ENCODE results near the gene ENGASE. TPM values are rescaled to one million over a fixed set of nuclear protein-coding genes. Genes with fewer than 3 reads are reported as not detected.

Gene ENGASE
- total and polyA plus RNA-seq, 2 experiments from 2014 or later: 48.8 to 69.8 TPM

- peak in 1 of 2 donors; percentile 93 for DNase-seq (ENCODE audit: low read depth in 1 of 2, low spot score in 1 of 2)
These were observed 38.0 kb upstream of the ENGASE start for GRCh38 chr17:79036596-79036995.

GRCh38 chr17:79038545-79039135 lies 36.0 kb upstream of the ENGASE start:
- H3K4me1 ChIP-seq (ENCODE audit: low read depth): no peaks in the 10 kb centered on the region
- no peaks in the 10 kb centered on the region for H3K9me3 ChIP-seq (ENCODE audit: low read depth)
- no peaks in the 10 kb centered on the region for H3K27me3 ChIP-seq
- no peak overlapping the region for H3K27ac ChIP-seq
- no peaks in the 10 kb centered on the region for H3K36me3 ChIP-seq
- DNase-seq (ENCODE audit: low read depth in 1 of 2, low spot score in 1 of 2): peak in 1 of 2 donors; percentile 99
- H3K4me3 ChIP-seq: no peak overlapping the region
- TF ChIP-seq CTCF (IDR thresholded peaks at IDR 0.05; ENCODE audit: low read depth, low read length): no peak

More at GRCh38 chr17:79036596-79036995, 38.0 kb upstream of the ENGASE start:
- Histone ChIP-seq H3K27me3 (no peaks in the 10 kb centered on the region), H3K36me3 (no peaks in the 10 kb centered on the region), H3K9me3 (ENCODE audit: low read depth) (no peaks in the 10 kb centered on the region), H3K4me3 (no peak overlapping the region), H3K27ac (no peak overlapping the region), H3K4me1 (ENCODE audit: low read depth) (no peaks in the 10 kb centered on the region)
- TF ChIP-seq CTCF (IDR thresholded peaks at IDR 0.05; ENCODE audit: low read depth, low read length): no peak

GRCh38 chr17:79039171-79039570 lies 35.5 kb upstream of the ENGASE start:
- H3K27ac ChIP-seq: no peak overlapping the region
- no peak for DNase-seq (ENCODE audit: low read depth in 1 of 2, low spot score in 1 of 2)
- TF ChIP-seq CTCF (IDR thresholded peaks at IDR 0.05; ENCODE audit: low read depth, low read length): no peak

GRCh38 chr17:79039886-79040285 lies 34.7 kb upstream of the ENGASE start:
- Histone ChIP-seq H3K4me3 (no peak overlapping the region), H3K27ac (no peak overlapping the region), H3K27me3 (no peaks in the 10 kb centered on the region), H3K9me3 (ENCODE audit: low read depth) (no peaks in the 10 kb centered on the region), H3K4me1 (ENCODE audit: low read depth) (no peaks in the 10 kb centered on the region), H3K36me3 (no peaks in the 10 kb centered on the region)
- no peak for DNase-seq (ENCODE audit: low read depth in 1 of 2, low spot score in 1 of 2)
- no peak for TF ChIP-seq CTCF (IDR thresholded peaks at IDR 0.05; ENCODE audit: low read depth, low read length)

More at GRCh38 chr17:79039171-79039570, 35.5 kb upstream of the ENGASE start:
- Histone ChIP-seq H3K27me3 (no peaks in the 10 kb centered on the region), H3K4me1 (ENCODE audit: low read depth) (no peaks in the 10 kb centered on the region), H3K4me3 (no peak overlapping the region), H3K36me3 (no peaks in the 10 kb centered on the region), H3K9me3 (ENCODE audit: low read depth) (no peaks in the 10 kb centered on the region)

- H3K27me3 ChIP-seq: no peaks in the 10 kb centered on the region
- no peak for DNase-seq (ENCODE audit: low read depth in 1 of 2, low spot score in 1 of 2)
- H3K4me1 ChIP-seq (ENCODE audit: low read depth): no peaks in the 10 kb centered on the region
- H3K36me3 ChIP-seq: no peaks in the 10 kb centered on the region
- no peak overlapping the region for H3K4me3 ChIP-seq
- TF ChIP-seq CTCF (IDR thresholded peaks at IDR 0.05; ENCODE audit: low read depth, low read length): no peak
- no peaks in the 10 kb centered on the region for H3K9me3 ChIP-seq (ENCODE audit: low read depth)
- H3K27ac ChIP-seq: no peak overlapping the region
These were observed 33.5 kb upstream of the ENGASE start for GRCh38 chr17:79041041-79041570.

All from cardiac muscle cell (in vitro differentiated cells and primary cell).